Neural cell (in vitro differentiated cells): Measurements from ENCODE around the gene PACSIN2. TPM values are rescaled to one million over a fixed set of nuclear protein-coding genes. Genes with fewer than 3 reads are reported as not detected.

Experiments used
- H2AFZ ChIP-seq: fragments of 200-600, 300-800 bp; sonication (generic), shearing (Covaris generic); 2 replicates; pipeline ENCODE4 v1.6.0; 2014; ENCODE audit warnings: low read depth, mild to moderate bottlenecking, antibody characterized with exemption, low read length, moderate library complexity
- H3F3A ChIP-seq: fragments of 200-600 bp; shearing (Covaris generic); 2 replicates; pipeline ENCODE4 v1.6.1; 2016; ENCODE audit warnings: mild to moderate bottlenecking, moderate library complexity, mixed read lengths, antibody characterized with exemption, low read length; ENCODE audit not compliant: insufficient read depth, poor library complexity, severe bottlenecking
- H3K27ac ChIP-seq: fragments of 200-600, 300-800 bp; sonication (generic), shearing (Covaris generic); 2 replicates; pipeline ENCODE4 v1.5.1; 2014; ENCODE audit warnings: mild to moderate bottlenecking, low read length, moderate library complexity
- H3K27me3 ChIP-seq: fragments of 300-800, 200-600 bp; sonication (generic), shearing (Covaris generic); 2 replicates; pipeline ENCODE4 v1.6.0; 2014; ENCODE audit warnings: mild to moderate bottlenecking, low read depth, low read length, moderate library complexity; ENCODE audit not compliant: insufficient read depth
- H3K36me3 ChIP-seq: fragments of 300-800, 200-600 bp; sonication (generic), shearing (Covaris generic); 2 replicates; pipeline ENCODE4 v1.5.1; 2014; ENCODE audit warnings: mild to moderate bottlenecking, antibody characterized with exemption, low read length, moderate library complexity; ENCODE audit not compliant: insufficient read depth
- H3K4me2 ChIP-seq: fragments of 300-800, 200-600 bp; sonication (generic), shearing (Covaris generic); 2 replicates; pipeline ENCODE4 v1.6.0; 2014; ENCODE audit warnings: mild to moderate bottlenecking, low read length
- H3K4me3 ChIP-seq: fragments of 300-800, 200-600 bp; sonication (generic), shearing (Covaris generic); 2 replicates; pipeline ENCODE4 v1.5.1; 2014; ENCODE audit warnings: mild to moderate bottlenecking, low read length, moderate library complexity
- H3K79me2 ChIP-seq: fragments of 200-600 bp; shearing (Covaris generic); replicated peaks from 2 replicates; pipeline ENCODE4 v1.6.0; 2014; ENCODE audit warnings: mild to moderate bottlenecking, low read length, moderate library complexity; ENCODE audit not compliant: insufficient read depth
- H3K9ac ChIP-seq: fragments of 300-800, 200-600 bp; sonication (generic), shearing (Covaris generic); 2 replicates; pipeline ENCODE4 v1.6.1; 2016; ENCODE audit warnings: mild to moderate bottlenecking, low read length, mixed read lengths
- H3K9me2 ChIP-seq: fragments of 200-600 bp; shearing (Covaris generic); 2 replicates; pipeline ENCODE4 v1.6.1; 2016; ENCODE audit warnings: mild to moderate bottlenecking, low read length, mixed read lengths; ENCODE audit not compliant: insufficient read depth
- H3K9me3 ChIP-seq: fragments of 200-600, 300-800 bp; sonication (generic), shearing (Covaris generic); 2 replicates; pipeline ENCODE4 v1.6.1; 2016; ENCODE audit warnings: mild to moderate bottlenecking, mixed run types, low read length, moderate library complexity, mixed read lengths
- H4K20me1 ChIP-seq: fragments of 200-600 bp; shearing (Covaris generic); 2 replicates; pipeline ENCODE4 v1.6.1; 2016; ENCODE audit warnings: mild to moderate bottlenecking, mixed run types; ENCODE audit not compliant: insufficient read depth
- EP300 ChIP-seq: fragments of 450-650 bp; conservative IDR thresholded peaks from 2 replicates; pipeline ENCODE4 v1.6.1; 2014; ENCODE audit warnings: antibody characterized with exemption, mild to moderate bottlenecking, moderate library complexity; ENCODE audit not compliant: poor library complexity, severe bottlenecking
- EZH2 ChIP-seq: fragments of 200-600, 300-800 bp; shearing (Covaris generic), sonication (generic); IDR thresholded peaks from 2 replicates; pipeline ENCODE4 v1.6.1; 2014; ENCODE audit warnings: antibody characterized with exemption, low read length, borderline replicate concordance, mild to moderate bottlenecking; ENCODE audit not compliant: insufficient read depth, poor library complexity, severe bottlenecking
- MXI1 ChIP-seq: fragments of 450-650 bp; conservative IDR thresholded peaks from 2 replicates; pipeline ENCODE4 v1.6.1; 2014; ENCODE audit warnings: antibody characterized with exemption, mild to moderate bottlenecking; ENCODE audit not compliant: poor library complexity, severe bottlenecking
- POLR2AphosphoS5 ChIP-seq: IDR thresholded peaks from 2 replicates; pipeline ENCODE4 v1.6.1; 2012
- RAD21 ChIP-seq: fragments of 450-650 bp; conservative IDR thresholded peaks from 2 replicates; pipeline ENCODE4 v1.6.1; 2014; ENCODE audit warnings: antibody characterized with exemption, mild to moderate bottlenecking, moderate library complexity
- SMC3 ChIP-seq: fragments of 450-650 bp; conservative IDR thresholded peaks from 2 replicates; pipeline ENCODE4 v1.6.1; 2014; ENCODE audit warnings: antibody characterized with exemption, mild to moderate bottlenecking, moderate library complexity; ENCODE audit not compliant: poor library complexity
- TAF1 ChIP-seq: IDR thresholded peaks from 2 replicates; pipeline ENCODE4 v1.6.1; 2012; ENCODE audit warnings: low read depth
- polyA plus RNA-seq: library from polyadenylated mRNA; depleted of rRNA; stranded (reverse); fragments of >200 nt; gene quantifications from 2 replicates; pipeline ENCODE4 v1.2.3, GENCODE V29; 2014
- TF ChIP-seq, protein P1 (sequence below): fragments of 450-650 bp; IDR thresholded peaks from 2 replicates; pipeline ENCODE4 v1.5.1; 2014; ENCODE audit warnings: antibody characterized with exemption, mild to moderate bottlenecking, moderate library complexity; ENCODE audit not compliant: poor library complexity, severe bottlenecking
- TF ChIP-seq, protein P2 (sequence below): IDR thresholded peaks from 2 replicates; pipeline ENCODE4 v1.6.1; 2012; ENCODE audit warnings: borderline replicate concordance

The PACSIN2 gene
- polyA plus RNA-seq, 1 donor from 2014 or later: 47.2 TPM

DNA sequence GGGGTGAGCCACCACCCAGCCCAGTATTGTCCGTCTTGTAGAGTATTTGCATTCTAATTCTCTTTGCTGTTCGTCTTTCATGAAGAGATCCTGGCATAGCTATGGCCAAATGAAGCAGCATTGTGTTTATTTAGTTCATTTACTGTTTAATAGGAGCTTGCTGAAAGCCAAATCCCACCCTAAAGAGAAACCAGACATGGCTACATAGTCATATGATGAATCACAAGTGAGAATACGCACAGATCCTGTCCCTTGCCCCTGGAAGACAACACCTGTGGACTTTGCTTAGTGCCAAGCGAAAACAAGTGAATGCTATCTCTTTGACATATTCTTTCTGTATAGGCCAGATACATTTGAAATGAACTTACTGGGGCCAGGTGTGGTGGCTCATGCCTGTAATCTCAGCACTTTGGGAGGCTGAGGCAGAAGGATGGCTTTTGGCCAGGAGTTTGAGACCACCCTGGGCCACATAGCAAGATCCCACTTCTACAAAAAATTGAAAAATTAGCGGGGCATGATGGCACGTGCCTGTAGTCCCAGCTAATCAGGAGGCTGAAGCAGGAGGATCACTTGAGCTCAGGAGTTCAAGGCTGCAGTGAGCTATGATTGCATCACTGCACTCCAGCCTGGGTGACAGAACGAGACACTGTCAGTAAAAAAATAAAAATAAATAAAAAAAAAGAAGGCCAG lies 152.8 kb downstream of the PACSIN2 start:
- H3K4me2 ChIP-seq: no peak overlapping the region
- H3K9me3 ChIP-seq: no peaks in the 10 kb centered on the region
- no peak overlapping the region for H3K9ac ChIP-seq
- no peak overlapping the region for H2AFZ ChIP-seq
- TF ChIP-seq SMC3 (no peak), POLR2AphosphoS5 (no peak), EZH2 (no peak), MXI1 (no peak), TAF1 (no peak), EP300 (no peak), RAD21 (no peak)
- TF ChIP-seq, protein P1, sequence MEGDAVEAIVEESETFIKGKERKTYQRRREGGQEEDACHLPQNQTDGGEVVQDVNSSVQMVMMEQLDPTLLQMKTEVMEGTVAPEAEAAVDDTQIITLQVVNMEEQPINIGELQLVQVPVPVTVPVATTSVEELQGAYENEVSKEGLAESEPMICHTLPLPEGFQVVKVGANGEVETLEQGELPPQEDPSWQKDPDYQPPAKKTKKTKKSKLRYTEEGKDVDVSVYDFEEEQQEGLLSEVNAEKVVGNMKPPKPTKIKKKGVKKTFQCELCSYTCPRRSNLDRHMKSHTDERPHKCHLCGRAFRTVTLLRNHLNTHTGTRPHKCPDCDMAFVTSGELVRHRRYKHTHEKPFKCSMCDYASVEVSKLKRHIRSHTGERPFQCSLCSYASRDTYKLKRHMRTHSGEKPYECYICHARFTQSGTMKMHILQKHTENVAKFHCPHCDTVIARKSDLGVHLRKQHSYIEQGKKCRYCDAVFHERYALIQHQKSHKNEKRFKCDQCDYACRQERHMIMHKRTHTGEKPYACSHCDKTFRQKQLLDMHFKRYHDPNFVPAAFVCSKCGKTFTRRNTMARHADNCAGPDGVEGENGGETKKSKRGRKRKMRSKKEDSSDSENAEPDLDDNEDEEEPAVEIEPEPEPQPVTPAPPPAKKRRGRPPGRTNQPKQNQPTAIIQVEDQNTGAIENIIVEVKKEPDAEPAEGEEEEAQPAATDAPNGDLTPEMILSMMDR: no peak
- TF ChIP-seq, protein P2, sequence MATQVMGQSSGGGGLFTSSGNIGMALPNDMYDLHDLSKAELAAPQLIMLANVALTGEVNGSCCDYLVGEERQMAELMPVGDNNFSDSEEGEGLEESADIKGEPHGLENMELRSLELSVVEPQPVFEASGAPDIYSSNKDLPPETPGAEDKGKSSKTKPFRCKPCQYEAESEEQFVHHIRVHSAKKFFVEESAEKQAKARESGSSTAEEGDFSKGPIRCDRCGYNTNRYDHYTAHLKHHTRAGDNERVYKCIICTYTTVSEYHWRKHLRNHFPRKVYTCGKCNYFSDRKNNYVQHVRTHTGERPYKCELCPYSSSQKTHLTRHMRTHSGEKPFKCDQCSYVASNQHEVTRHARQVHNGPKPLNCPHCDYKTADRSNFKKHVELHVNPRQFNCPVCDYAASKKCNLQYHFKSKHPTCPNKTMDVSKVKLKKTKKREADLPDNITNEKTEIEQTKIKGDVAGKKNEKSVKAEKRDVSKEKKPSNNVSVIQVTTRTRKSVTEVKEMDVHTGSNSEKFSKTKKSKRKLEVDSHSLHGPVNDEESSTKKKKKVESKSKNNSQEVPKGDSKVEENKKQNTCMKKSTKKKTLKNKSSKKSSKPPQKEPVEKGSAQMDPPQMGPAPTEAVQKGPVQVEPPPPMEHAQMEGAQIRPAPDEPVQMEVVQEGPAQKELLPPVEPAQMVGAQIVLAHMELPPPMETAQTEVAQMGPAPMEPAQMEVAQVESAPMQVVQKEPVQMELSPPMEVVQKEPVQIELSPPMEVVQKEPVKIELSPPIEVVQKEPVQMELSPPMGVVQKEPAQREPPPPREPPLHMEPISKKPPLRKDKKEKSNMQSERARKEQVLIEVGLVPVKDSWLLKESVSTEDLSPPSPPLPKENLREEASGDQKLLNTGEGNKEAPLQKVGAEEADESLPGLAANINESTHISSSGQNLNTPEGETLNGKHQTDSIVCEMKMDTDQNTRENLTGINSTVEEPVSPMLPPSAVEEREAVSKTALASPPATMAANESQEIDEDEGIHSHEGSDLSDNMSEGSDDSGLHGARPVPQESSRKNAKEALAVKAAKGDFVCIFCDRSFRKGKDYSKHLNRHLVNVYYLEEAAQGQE: no peak
- no peak overlapping the region for H3K4me3 ChIP-seq
- no peaks in the 10 kb centered on the region for H3K9me2 ChIP-seq
- no peak overlapping the region for H3K27ac ChIP-seq
- H3F3A ChIP-seq: no peaks in the 10 kb centered on the region
- H3K79me2 ChIP-seq: no peaks in the 10 kb centered on the region
- no peaks in the 10 kb centered on the region for H4K20me1 ChIP-seq
- H3K27me3 ChIP-seq: no peaks in the 10 kb centered on the region
- H3K36me3 ChIP-seq: no peaks in the 10 kb centered on the region

DNA sequence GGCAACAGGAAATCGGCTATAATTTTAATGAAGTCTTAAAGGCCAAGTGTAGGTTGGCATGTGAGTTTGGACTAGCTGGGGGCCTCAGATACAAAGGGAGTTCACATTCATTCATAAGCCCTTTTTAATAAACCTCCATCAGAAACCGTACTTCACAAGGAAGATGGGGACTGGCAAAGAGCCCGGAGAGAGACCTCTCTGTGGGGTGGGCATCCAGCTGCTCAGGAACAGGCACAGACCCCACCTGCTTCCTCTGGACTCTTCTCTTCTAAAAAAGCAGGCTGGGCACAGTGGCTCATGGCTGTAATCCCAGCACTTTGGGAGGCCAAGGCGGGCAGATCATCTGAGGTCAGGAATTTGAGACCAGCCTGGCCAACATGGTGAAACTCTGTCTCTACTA lies 154.0 kb downstream of the PACSIN2 start:
- Histone ChIP-seq H3K79me2 (peaks cover 5% of the 10 kb centered on the region), H3F3A (no peaks in the 10 kb centered on the region), H3K4me3 (no peak overlapping the region), H3K9ac (no peak overlapping the region), H3K27me3 (no peaks in the 10 kb centered on the region), H4K20me1 (no peaks in the 10 kb centered on the region), H3K9me3 (no peaks in the 10 kb centered on the region), H3K4me2 (no peak overlapping the region), H3K27ac (no peak overlapping the region), H2AFZ (no peak overlapping the region), H3K36me3 (no peaks in the 10 kb centered on the region), H3K9me2 (no peaks in the 10 kb centered on the region)
- TF ChIP-seq MXI1: no peak
- TF ChIP-seq TAF1: no peak
- no peak for TF ChIP-seq EZH2
- no peak for TF ChIP-seq POLR2AphosphoS5
- TF ChIP-seq, protein P1: no peak
- TF ChIP-seq, protein P2: no peak
- no peak for TF ChIP-seq SMC3
- no peak for TF ChIP-seq EP300
- TF ChIP-seq RAD21: no peak
